ENCODE results near the gene FRAT2. TPM values are rescaled to one million over a fixed set of nuclear protein-coding genes. Genes with fewer than 3 reads are reported as not detected.
"Not testable (repeated sequence)": the region's sequence is repeated elsewhere in the genome, so short reads cannot be mapped to it uniquely, and the experiment has no call there.

Gene FRAT2
- total RNA-seq, 1 donor from 2014 or later = 7.4 TPM

DNA sequence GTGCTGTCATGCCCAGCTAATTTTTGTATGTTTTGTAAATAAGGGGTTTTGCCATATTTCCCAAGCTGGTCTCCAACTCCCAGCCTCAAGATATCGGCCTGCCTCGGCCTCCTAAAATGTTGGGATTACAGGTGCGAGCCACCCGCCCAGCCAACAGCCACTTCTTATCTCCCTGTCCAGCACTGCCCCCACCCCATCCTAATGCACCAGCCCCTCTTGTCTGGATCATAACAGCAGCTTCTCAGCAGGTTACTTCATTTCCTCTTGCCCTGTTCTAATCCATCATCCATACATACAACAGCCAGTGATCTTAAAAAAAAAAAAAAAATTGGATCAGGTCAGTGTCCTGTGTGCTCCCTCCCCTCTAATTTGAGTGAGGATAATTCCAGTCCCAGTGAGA, 12.8 kb upstream of the FRAT2 start:
- no peak overlapping the region for H3K4me3 ChIP-seq (ENCODE audit: insufficient read depth, low read depth, low read length)
- no peak overlapping the region for H3K4me2 ChIP-seq (ENCODE audit: low read length)
- H3K27me3 Mint-ChIP-seq (ENCODE audit: low read depth, unreplicated experiment) = no peaks in the 10 kb centered on the region
- no peak overlapping the region for H3K4me3 Mint-ChIP-seq (ENCODE audit: unreplicated experiment)
- H3K9me3 Mint-ChIP-seq (ENCODE audit: unreplicated experiment) = peaks cover 3% of the 10 kb centered on the region
- H3K27ac Mint-ChIP-seq (ENCODE audit: unreplicated experiment) = no peak overlapping the region
- peaks cover 8% of the 10 kb centered on the region for H3K36me3 Mint-ChIP-seq (ENCODE audit: low read depth, unreplicated experiment)
- H3K9ac ChIP-seq (ENCODE audit: low read length) = no peak overlapping the region
- H4K20me1 ChIP-seq (ENCODE audit: insufficient read depth, low read length) = no peaks in the 10 kb centered on the region
- H2AFZ ChIP-seq (ENCODE audit: low read depth, low read length) = no peak overlapping the region
- H3K36me3 ChIP-seq (ENCODE audit: insufficient read depth, low read length) = peaks cover 7% of the 10 kb centered on the region
- no peaks in the 10 kb centered on the region for H3K4me1 ChIP-seq (ENCODE audit: insufficient read depth, low read length)
- no peak overlapping the region for H3K27ac ChIP-seq (ENCODE audit: low read depth, low read length)
- no peak for FAIRE-seq
- no peaks in the 10 kb centered on the region for H3K4me1 Mint-ChIP-seq (ENCODE audit: low read depth, unreplicated experiment)
- no peaks in the 10 kb centered on the region for H3K9me3 ChIP-seq (ENCODE audit: insufficient read depth, low read depth, low read length)
- H3K27me3 ChIP-seq (ENCODE audit: insufficient read depth, low read length) = no peaks in the 10 kb centered on the region
- H3K79me2 ChIP-seq (ENCODE audit: insufficient read depth, low read length) = no peaks in the 10 kb centered on the region
- TF ChIP-seq EZH2 (IDR thresholded peaks at IDR 0.05; ENCODE audit: insufficient read depth, low read length) (no peak), CTCF (IDR thresholded peaks at IDR 0.05; ENCODE audit: insufficient read depth, low read depth, low read length) (no peak)
- no peak for DNase-seq (ENCODE audit: low read depth)

GRCh38 chr10:97343664-97344063, 9.1 kb upstream of the FRAT2 start:
- H3K4me3 Mint-ChIP-seq (ENCODE audit: unreplicated experiment); H3K9me3 Mint-ChIP-seq (ENCODE audit: unreplicated experiment); H3K4me1 ChIP-seq (ENCODE audit: insufficient read depth, low read length); H3K4me3 ChIP-seq (ENCODE audit: insufficient read depth, low read depth, low read length); H3K27ac ChIP-seq (ENCODE audit: low read depth, low read length); H3K27ac Mint-ChIP-seq (ENCODE audit: unreplicated experiment); H3K9ac ChIP-seq (ENCODE audit: low read length); FAIRE-seq; H3K36me3 Mint-ChIP-seq (ENCODE audit: low read depth, unreplicated experiment); H4K20me1 ChIP-seq (ENCODE audit: insufficient read depth, low read length); H3K27me3 Mint-ChIP-seq (ENCODE audit: low read depth, unreplicated experiment); DNase-seq (ENCODE audit: low read depth); H3K9me3 ChIP-seq (ENCODE audit: insufficient read depth, low read depth, low read length); H3K36me3 ChIP-seq (ENCODE audit: insufficient read depth, low read length); H2AFZ ChIP-seq (ENCODE audit: low read depth, low read length); H3K27me3 ChIP-seq (ENCODE audit: insufficient read depth, low read length); H3K4me2 ChIP-seq (ENCODE audit: low read length); H3K79me2 ChIP-seq (ENCODE audit: insufficient read depth, low read length); H3K4me1 Mint-ChIP-seq (ENCODE audit: low read depth, unreplicated experiment): not testable (repeated sequence)

GRCh38 chr10:97341416-97341815, 6.9 kb upstream of the FRAT2 start:
- Histone ChIP-seq H3K27me3 (ENCODE audit: insufficient read depth, low read length) (peaks cover 21% of the 10 kb centered on the region), H3K4me1 (ENCODE audit: insufficient read depth, low read length) (no peaks in the 10 kb centered on the region), H3K4me2 (ENCODE audit: low read length) (no peak overlapping the region), H3K36me3 (ENCODE audit: insufficient read depth, low read length) (no peaks in the 10 kb centered on the region), H3K27ac (ENCODE audit: low read depth, low read length) (no peak overlapping the region), H3K4me3 (ENCODE audit: insufficient read depth, low read depth, low read length) (no peak overlapping the region), H3K9ac (ENCODE audit: low read length) (no peak overlapping the region), H2AFZ (ENCODE audit: low read depth, low read length) (no peak overlapping the region), H3K79me2 (ENCODE audit: insufficient read depth, low read length) (no peaks in the 10 kb centered on the region), H4K20me1 (ENCODE audit: insufficient read depth, low read length) (no peaks in the 10 kb centered on the region), H3K9me3 (ENCODE audit: insufficient read depth, low read depth, low read length) (no peaks in the 10 kb centered on the region)
- Mint-ChIP-seq H3K27me3 (ENCODE audit: low read depth, unreplicated experiment) (peaks cover 17% of the 10 kb centered on the region), H3K9me3 (ENCODE audit: unreplicated experiment) (no peaks in the 10 kb centered on the region), H3K4me1 (ENCODE audit: low read depth, unreplicated experiment) (peaks cover 10% of the 10 kb centered on the region), H3K4me3 (ENCODE audit: unreplicated experiment) (no peak overlapping the region), H3K36me3 (ENCODE audit: low read depth, unreplicated experiment) (no peaks in the 10 kb centered on the region), H3K27ac (ENCODE audit: unreplicated experiment) (no peak overlapping the region)
- DNase-seq (ENCODE audit: low read depth) (no peak), FAIRE-seq (no peak)
- no peak for TF ChIP-seq CTCF (IDR thresholded peaks at IDR 0.05; ENCODE audit: insufficient read depth, low read depth, low read length)
- no peak for TF ChIP-seq EZH2 (IDR thresholded peaks at IDR 0.05; ENCODE audit: insufficient read depth, low read length)
